HEK293T (cell line): ENCODE data around the gene CCDC134.

Experiments
- CTBP1 ChIP-seq: fragments of 450-650 bp; IDR thresholded peaks from 2 replicates; pipeline ENCODE4 v1.6.1; 2016; ENCODE audit warnings: borderline replicate concordance
- ELF4 ChIP-seq: fragments of 450-650 bp; IDR thresholded peaks from 2 replicates; pipeline ENCODE4 v1.6.1; 2017; ENCODE audit warnings: antibody characterized with exemption
- FOXA1 ChIP-seq: fragments of 450-650 bp; IDR thresholded peaks from 2 replicates; pipeline ENCODE4 v1.6.1; 2016; ENCODE audit warnings: mild to moderate bottlenecking
- FOXM1 ChIP-seq: fragments of 450-650 bp; IDR thresholded peaks from 2 replicates; pipeline ENCODE4 v1.6.1; 2017; ENCODE audit warnings: mild to moderate bottlenecking, borderline replicate concordance
- L3MBTL2 ChIP-seq: fragments of 450-650 bp; conservative IDR thresholded peaks from 2 replicates; pipeline ENCODE4 v1.6.1; 2016; ENCODE audit warnings: mild to moderate bottlenecking
- NFRKB ChIP-seq: fragments of 450-650 bp; IDR thresholded peaks from 2 replicates; pipeline ENCODE4 v1.6.1; 2016; ENCODE audit warnings: mild to moderate bottlenecking, moderate library complexity
- SP1 ChIP-seq: fragments of 450-650 bp; IDR thresholded peaks from 2 replicates; pipeline ENCODE4 v1.6.1; 2017
- SUZ12 ChIP-seq: fragments of 450-650 bp; IDR thresholded peaks from 2 replicates; pipeline ENCODE4 v1.6.1; 2016; ENCODE audit warnings: mild to moderate bottlenecking
- ZNF384 ChIP-seq: fragments of 450-650 bp; IDR thresholded peaks from 2 replicates; pipeline ENCODE4 v1.6.1; 2016

GRCh38 chr22:41847300-41847699, 46.8 kb downstream of the CCDC134 start:
- TF ChIP-seq SP1 (no peak), CTBP1 (no peak), ZNF384 (no peak), SUZ12 (no peak), FOXA1 (no peak), NFRKB (no peak), L3MBTL2 (no peak), ELF4 (no peak), FOXM1 (no peak)
